Measurements from ENCODE around the gene CTSO.
"Not testable (repeated sequence)": the region's sequence is repeated elsewhere in the genome, so short reads cannot be mapped to it uniquely, and the experiment has no call there.

Gene CTSO

GRCh38 chr4:155904331-155904730 is 49.3 kb downstream of the CTSO start:
- DNase-seq: no peak

GRCh38 chr4:155903453-155903852 is 50.2 kb downstream of the CTSO start, which contains the start of gene TDO2:
TSS of gene TDO2 (plus strand) at chr4:155903696. CDS start at chr4:155903759, 63 bp downstream.
- DNase-seq: no peak

GRCh38 chr4:155901013-155901412 is 52.7 kb downstream of the CTSO start:
- no peak for DNase-seq

GRCh38 chr4:155900381-155900780 is 53.3 kb downstream of the CTSO start:
- no peak for DNase-seq

- DNase-seq: no peak
Measured at GRCh38 chr4:155899891-155900290, 53.8 kb downstream of the CTSO start.

GRCh38 chr4:155898371-155898770 is 55.3 kb downstream of the CTSO start:
- not testable (repeated sequence) for DNase-seq

- DNase-seq: no peak
Measured at GRCh38 chr4:155891058-155891457, 62.6 kb downstream of the CTSO start.

- no peak for DNase-seq
Measured at GRCh38 chr4:155889946-155890345, 63.7 kb downstream of the CTSO start.

GRCh38 chr4:155889031-155889793 is 64.5 kb downstream of the CTSO start:
- DNase-seq: no peak

- no peak for DNase-seq
Measured at GRCh38 chr4:155887847-155888570, 65.7 kb downstream of the CTSO start.

- no peak for DNase-seq
Measured at GRCh38 chr4:155887045-155887444, 66.6 kb downstream of the CTSO start.

GRCh38 chr4:155885666-155886065 is 68.0 kb downstream of the CTSO start:
- DNase-seq: no peak

GRCh38 chr4:155883895-155884294 is 69.8 kb downstream of the CTSO start:
- DNase-seq: no peak

- DNase-seq: no peak
Measured at GRCh38 chr4:155881555-155881954, 72.1 kb downstream of the CTSO start.

GRCh38 chr4:155879767-155880166 is 73.9 kb downstream of the CTSO start:
- DNase-seq: no peak

GRCh38 chr4:155878611-155879010 is 75.1 kb downstream of the CTSO start:
- DNase-seq: no peak

- no peak for DNase-seq
Measured at GRCh38 chr4:155877971-155878370, 75.7 kb downstream of the CTSO start.

GRCh38 chr4:155875878-155876277 is 77.8 kb downstream of the CTSO start:
- no peak for DNase-seq
